Measurements from ENCODE around the gene REN.
A peak's percentile ranks its signal among the peaks of the same experiment; 100 is the strongest.

The REN gene

DNA sequence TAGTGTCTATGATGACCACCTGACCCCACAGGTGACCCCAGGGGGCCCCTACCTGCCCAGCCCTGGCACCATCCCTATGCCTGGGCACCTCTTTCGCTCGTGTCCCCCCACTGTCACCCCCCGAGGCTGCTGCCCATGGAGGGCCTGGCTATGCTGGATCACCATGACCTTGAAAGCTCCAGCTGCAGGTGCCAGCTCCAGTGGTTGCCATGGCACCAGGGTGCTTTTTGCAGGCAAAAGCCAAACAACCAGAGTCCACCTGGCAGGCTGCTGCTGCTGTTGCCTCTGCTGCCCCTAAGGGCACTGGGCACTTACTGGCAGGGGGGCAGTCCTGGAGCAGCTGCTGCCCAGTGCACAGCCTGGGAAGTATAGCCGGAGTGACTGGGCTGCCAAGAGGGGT lies 36.0 kb downstream of the REN start:
- Histone ChIP-seq H3K36me3 (ENCODE audit: insufficient read depth, low read length) (peaks cover 39% of the 10 kb centered on the region), H3K9me3 (ENCODE audit: insufficient read depth, low read depth, low read length) (no peaks in the 10 kb centered on the region), H3K4me1 (ENCODE audit: insufficient read depth, low read length) (peaks cover 9% of the 10 kb centered on the region), H3K27me3 (ENCODE audit: insufficient read depth, low read length) (no peaks in the 10 kb centered on the region), H3K27ac (ENCODE audit: low read depth, low read length) (no peak overlapping the region), H3K4me3 (ENCODE audit: low read length) (no peak overlapping the region), H3K9ac (ENCODE audit: low read depth, low read length) (no peak overlapping the region)
- 88% methylated on average over 4 of the region's 4 CpGs for WGBS

DNA sequence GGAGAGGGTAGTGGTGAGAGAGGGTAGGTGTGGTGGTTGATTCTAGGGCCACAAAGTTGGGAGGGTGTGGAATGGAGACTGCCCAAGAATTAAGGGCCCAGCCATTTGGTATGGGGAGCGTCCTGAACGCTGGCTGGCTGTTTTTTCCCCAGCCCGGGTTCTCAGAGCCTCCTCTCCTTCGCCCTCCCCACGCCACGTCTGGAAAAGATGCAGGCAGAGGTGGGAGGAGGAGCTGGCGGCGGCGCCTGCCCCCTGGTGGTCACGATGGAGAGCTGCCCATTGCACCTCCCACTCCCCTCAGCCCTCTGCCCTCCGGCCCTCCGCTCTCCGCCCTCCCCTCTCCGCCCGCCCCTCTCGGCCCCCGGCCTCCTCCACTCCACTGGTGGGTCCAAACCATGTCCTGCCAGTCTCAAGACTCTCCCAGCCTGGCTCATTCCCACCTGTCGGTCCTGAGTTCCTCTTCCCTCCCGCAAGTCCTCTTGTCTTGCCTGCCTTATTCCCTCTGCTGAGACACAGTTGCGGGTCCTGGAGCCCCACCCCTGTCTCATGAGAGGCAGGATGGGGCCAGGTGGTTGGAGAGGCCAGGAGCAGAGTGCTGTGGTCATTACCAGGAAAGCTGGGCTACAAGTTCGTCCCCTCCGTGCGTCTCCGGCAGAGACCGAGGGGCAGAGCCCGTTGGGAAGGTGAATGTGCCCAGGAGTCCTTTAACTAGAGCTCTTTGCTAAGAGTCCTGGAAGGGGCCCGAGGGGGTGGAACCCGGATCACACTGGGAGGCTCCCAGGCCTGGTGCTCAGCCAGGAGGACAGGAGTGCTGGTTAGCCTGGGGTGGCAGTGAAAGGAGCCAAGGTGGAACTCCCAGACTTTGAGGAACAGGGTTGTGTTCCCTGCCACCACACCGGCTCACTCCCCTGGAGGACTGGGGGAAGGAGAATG lies 36.9 kb downstream of the REN start:
- Histone ChIP-seq H3K27me3 (ENCODE audit: insufficient read depth, low read length) (no peaks in the 10 kb centered on the region), H3K27ac (ENCODE audit: low read depth, low read length) (peak overlapping the region; percentile 51), H3K4me3 (ENCODE audit: low read length) (peak overlapping the region; percentile 39), H3K9ac (ENCODE audit: low read depth, low read length) (peak overlapping the region; percentile 30; the same call in 1 of the 2 replicates), H3K36me3 (ENCODE audit: insufficient read depth, low read length) (peaks cover 45% of the 10 kb centered on the region), H3K9me3 (ENCODE audit: insufficient read depth, low read depth, low read length) (no peaks in the 10 kb centered on the region), H3K4me1 (ENCODE audit: insufficient read depth, low read length) (peaks cover 9% of the 10 kb centered on the region)
- 38% methylated on average over 26 of the region's 29 CpGs for WGBS

DNA sequence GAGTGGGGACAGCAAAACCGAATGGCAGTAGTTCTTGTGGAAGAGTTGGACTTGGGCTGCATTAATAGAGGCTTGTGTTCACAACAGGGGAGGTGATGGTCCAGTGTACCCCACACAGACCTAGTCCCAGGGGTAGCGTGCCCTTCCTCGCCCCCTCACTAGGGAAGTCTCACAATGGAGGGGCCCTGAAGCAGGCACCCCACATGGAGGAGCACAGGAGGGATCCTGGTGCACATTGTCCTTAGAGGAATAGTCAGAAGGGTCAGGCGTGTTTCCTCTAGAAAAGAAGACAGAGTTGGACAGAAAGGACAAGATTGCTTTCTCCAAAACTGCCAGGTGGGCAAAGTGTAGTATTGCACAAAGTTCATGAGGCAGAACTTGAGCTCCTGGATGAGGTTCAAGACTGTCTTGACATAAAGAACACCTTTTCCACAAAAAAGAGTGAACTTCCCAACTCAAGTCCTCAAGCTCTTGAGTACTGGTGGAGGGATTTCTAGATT lies 37.6 kb downstream of the REN start:
- Histone ChIP-seq H3K9ac (ENCODE audit: low read depth, low read length) (no peak overlapping the region), H3K36me3 (ENCODE audit: insufficient read depth, low read length) (peaks cover 47% of the 10 kb centered on the region)

DNA sequence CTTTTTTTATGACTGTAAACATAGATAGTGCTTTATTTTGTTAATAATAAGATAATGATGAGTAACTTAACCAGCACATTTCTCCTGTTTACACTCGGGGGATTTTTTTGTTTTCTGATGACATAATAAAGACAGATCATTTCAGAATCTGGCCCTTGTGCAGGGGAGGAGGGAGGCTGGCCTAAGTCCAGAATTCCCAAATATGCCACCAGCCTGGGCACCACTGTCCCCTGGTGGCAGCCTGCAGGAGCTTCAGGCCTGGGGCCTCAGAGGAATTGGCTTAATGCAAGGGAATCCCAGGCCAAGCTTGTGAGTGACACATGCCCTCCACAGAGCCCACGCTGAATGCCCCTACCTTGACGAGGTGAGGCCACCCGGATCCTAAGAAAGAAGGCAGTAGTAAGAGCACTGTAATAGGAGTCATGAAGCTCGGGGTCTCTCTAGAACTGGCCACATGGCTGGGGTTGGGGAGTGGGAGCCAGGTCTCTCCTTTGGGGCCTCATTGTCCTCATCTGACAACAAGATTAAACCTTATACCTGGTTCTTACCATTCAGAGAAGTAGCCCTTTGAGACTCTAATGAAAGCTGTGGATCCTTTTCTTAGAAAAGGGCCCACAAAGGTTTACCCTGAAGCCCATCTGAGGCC lies 38.4 kb downstream of the REN start:
- no peak overlapping the region for H3K27ac ChIP-seq (ENCODE audit: low read depth, low read length)
- no peaks in the 10 kb centered on the region for H3K9me3 ChIP-seq (ENCODE audit: insufficient read depth, low read depth, low read length)
- peaks cover 14% of the 10 kb centered on the region for H3K4me1 ChIP-seq (ENCODE audit: insufficient read depth, low read length)
- H3K9ac ChIP-seq (ENCODE audit: low read depth, low read length), result no peak overlapping the region
- peaks cover 54% of the 10 kb centered on the region for H3K36me3 ChIP-seq (ENCODE audit: insufficient read depth, low read length)
- 85% methylated on average over 5 of the region's 5 CpGs for WGBS
- H3K27me3 ChIP-seq (ENCODE audit: insufficient read depth, low read length), result no peaks in the 10 kb centered on the region
- no peak overlapping the region for H3K4me3 ChIP-seq (ENCODE audit: low read length)

More for the DNA sequence above, 37.6 kb downstream of the REN start:
- Histone ChIP-seq H3K4me3 (ENCODE audit: low read length) (no peak overlapping the region), H3K27me3 (ENCODE audit: insufficient read depth, low read length) (no peaks in the 10 kb centered on the region), H3K27ac (ENCODE audit: low read depth, low read length) (0 out of 2 replicates have a peak overlapping the region, but pooled peaks have one; percentile 1), H3K9me3 (ENCODE audit: insufficient read depth, low read depth, low read length) (no peaks in the 10 kb centered on the region), H3K4me1 (ENCODE audit: insufficient read depth, low read length) (peaks cover 9% of the 10 kb centered on the region)
- WGBS, result 78% methylated on average over 4 of the region's 4 CpGs

DNA sequence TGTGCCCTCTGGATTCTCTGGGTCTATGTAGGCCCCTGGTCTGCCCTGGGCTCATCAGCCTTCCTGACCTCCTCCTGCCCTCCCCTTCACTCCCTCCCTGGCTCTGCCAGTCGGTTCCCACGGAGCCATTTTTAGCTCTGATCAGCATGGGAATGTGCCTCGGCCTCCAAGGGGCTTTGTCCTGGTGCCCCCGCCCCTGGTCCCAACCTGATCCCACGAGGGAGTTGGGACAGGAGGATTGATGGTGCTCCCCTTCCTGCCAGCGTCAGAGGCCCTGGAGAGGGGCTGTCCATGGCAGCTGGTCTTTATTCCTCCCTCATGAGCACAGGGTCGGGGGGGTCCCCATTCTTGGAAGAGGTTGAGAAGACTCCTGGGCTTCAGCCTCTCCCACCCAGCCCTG lies 39.2 kb downstream of the REN start:
- WGBS, result 67% methylated on average over 7 of the region's 7 CpGs
- H3K9ac ChIP-seq (ENCODE audit: low read depth, low read length), result no peak overlapping the region
- H3K9me3 ChIP-seq (ENCODE audit: insufficient read depth, low read depth, low read length), result no peaks in the 10 kb centered on the region
- peaks cover 60% of the 10 kb centered on the region for H3K36me3 ChIP-seq (ENCODE audit: insufficient read depth, low read length)
- H3K27me3 ChIP-seq (ENCODE audit: insufficient read depth, low read length), result no peaks in the 10 kb centered on the region
- H3K4me3 ChIP-seq (ENCODE audit: low read length), result no peak overlapping the region
- H3K4me1 ChIP-seq (ENCODE audit: insufficient read depth, low read length), result peaks cover 14% of the 10 kb centered on the region
- H3K27ac ChIP-seq (ENCODE audit: low read depth, low read length), result no peak overlapping the region

DNA sequence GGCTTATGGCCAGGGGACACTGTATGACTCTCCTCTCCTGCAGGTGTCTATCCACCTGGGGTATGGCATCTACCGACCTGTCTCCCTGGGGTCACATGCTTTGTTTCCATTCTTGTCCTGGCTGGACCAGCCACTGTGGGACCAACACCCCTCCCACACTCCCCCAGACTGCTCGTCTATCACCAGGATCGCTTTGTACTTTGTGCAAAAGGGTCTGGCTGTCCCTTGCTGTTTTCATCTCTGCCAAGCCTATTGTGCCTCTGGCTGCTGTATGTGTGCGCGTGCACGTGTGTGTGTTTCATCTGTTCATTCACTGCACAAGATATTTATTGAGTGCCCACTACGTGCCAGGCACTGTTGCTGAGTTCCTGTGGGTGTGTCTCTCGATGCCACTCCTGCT lies 39.8 kb downstream of the REN start:
- 93% methylated on average over 8 of the region's 8 CpGs for WGBS
- H3K4me1 ChIP-seq (ENCODE audit: insufficient read depth, low read length), result peaks cover 14% of the 10 kb centered on the region
- H3K27me3 ChIP-seq (ENCODE audit: insufficient read depth, low read length), result no peaks in the 10 kb centered on the region
- H3K27ac ChIP-seq (ENCODE audit: low read depth, low read length), result no peak overlapping the region
- no peak overlapping the region for H3K4me3 ChIP-seq (ENCODE audit: low read length)
- peaks cover 66% of the 10 kb centered on the region for H3K36me3 ChIP-seq (ENCODE audit: insufficient read depth, low read length)
- H3K9me3 ChIP-seq (ENCODE audit: insufficient read depth, low read depth, low read length), result no peaks in the 10 kb centered on the region
- no peak overlapping the region for H3K9ac ChIP-seq (ENCODE audit: low read depth, low read length)

DNA sequence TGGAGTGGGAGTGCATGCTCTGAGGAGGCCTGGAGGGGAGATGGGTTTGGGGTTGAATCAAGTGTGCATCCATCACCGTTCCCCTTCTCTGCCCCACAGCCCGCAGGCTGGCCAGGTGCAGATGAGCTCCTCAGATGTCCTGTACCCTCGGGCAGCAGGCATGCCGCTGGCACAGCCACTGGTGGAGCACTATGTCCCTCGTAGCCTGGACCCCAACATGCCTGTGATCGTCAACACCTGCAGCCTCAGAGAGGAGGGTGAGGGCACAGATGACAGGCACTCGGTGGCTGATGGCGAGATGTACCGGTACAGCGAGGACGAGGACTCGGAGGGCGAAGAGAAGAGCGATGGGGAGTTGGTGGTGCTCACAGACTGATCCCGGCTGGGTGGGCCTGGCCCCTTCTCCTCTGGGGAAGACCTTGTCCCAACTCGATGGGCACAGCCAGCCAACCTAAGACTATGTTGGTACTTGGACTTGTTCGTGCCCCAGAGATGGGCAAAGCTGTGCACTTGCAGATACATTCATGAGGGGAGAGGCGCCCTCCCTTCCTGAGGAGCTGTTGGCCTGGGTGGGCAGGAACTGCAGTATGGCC lies 40.3 kb downstream of the REN start:
- Histone ChIP-seq H3K9me3 (ENCODE audit: insufficient read depth, low read depth, low read length) (no peaks in the 10 kb centered on the region), H3K9ac (ENCODE audit: low read depth, low read length) (no peak overlapping the region), H3K36me3 (ENCODE audit: insufficient read depth, low read length) (peaks cover 69% of the 10 kb centered on the region), H3K4me1 (ENCODE audit: insufficient read depth, low read length) (peaks cover 14% of the 10 kb centered on the region), H3K4me3 (ENCODE audit: low read length) (no peak overlapping the region), H3K27me3 (ENCODE audit: insufficient read depth, low read length) (no peaks in the 10 kb centered on the region), H3K27ac (ENCODE audit: low read depth, low read length) (no peak overlapping the region)
- 93% methylated on average over 18 of the region's 18 CpGs for WGBS

DNA sequence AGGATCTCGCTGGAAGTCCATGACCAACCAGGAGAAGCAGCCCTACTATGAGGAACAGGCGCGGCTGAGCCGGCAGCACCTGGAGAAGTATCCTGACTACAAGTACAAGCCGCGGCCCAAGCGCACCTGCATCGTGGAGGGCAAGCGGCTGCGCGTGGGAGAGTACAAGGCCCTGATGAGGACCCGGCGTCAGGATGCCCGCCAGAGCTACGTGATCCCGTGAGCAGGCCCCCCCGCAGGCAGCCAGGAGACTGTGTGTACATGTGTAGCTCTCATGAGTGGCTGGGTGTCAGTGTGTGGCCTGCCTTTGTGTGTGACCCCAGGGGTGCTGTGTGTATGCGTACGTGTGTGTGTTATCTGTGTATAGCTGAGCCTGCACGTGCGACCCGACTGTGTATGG lies 41.5 kb downstream of the REN start:
- H3K4me1 ChIP-seq (ENCODE audit: insufficient read depth, low read length), result peaks cover 13% of the 10 kb centered on the region; the same call in 1 of the 2 replicates
- no peak overlapping the region for H3K4me3 ChIP-seq (ENCODE audit: low read length)
- H3K9ac ChIP-seq (ENCODE audit: low read depth, low read length), result no peak overlapping the region
- H3K27me3 ChIP-seq (ENCODE audit: insufficient read depth, low read length), result no peaks in the 10 kb centered on the region
- no peaks in the 10 kb centered on the region for H3K9me3 ChIP-seq (ENCODE audit: insufficient read depth, low read depth, low read length)
- H3K27ac ChIP-seq (ENCODE audit: low read depth, low read length), result no peak overlapping the region
- peaks cover 80% of the 10 kb centered on the region for H3K36me3 ChIP-seq (ENCODE audit: insufficient read depth, low read length)
- WGBS, result 98% methylated on average over 22 of the region's 22 CpGs

DNA sequence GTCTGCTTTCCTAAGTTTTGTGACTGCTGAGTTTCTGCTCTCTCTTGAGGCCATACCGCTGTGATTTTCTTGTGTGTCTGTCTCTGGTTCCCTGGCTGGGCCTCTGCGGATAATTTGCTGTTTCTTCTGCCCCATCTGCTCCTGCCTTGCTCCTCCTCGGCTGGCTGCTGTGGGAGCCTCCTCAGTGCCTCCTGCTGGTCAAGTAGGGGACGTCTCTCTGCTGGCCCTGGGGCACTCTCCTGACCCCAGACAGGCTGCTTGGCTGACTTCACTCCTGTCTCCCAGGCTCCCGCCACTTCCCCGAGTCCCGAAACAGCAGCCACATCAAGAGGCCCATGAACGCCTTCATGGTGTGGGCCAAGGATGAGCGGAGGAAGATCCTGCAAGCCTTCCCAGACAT lies 42.8 kb downstream of the REN start:
- no peak overlapping the region for H3K9ac ChIP-seq (ENCODE audit: low read depth, low read length)
- H3K9me3 ChIP-seq (ENCODE audit: insufficient read depth, low read depth, low read length), result no peaks in the 10 kb centered on the region
- no peaks in the 10 kb centered on the region for H3K27me3 ChIP-seq (ENCODE audit: insufficient read depth, low read length)
- 0 out of 2 replicates have a peak, but pooled peaks cover 5% of the 10 kb centered on the region for H3K4me1 ChIP-seq (ENCODE audit: insufficient read depth, low read length)
- peaks cover 90% of the 10 kb centered on the region for H3K36me3 ChIP-seq (ENCODE audit: insufficient read depth, low read length)
- H3K27ac ChIP-seq (ENCODE audit: low read depth, low read length), result no peak overlapping the region
- 80% methylated on average over 9 of the region's 9 CpGs for WGBS
- no peak overlapping the region for H3K4me3 ChIP-seq (ENCODE audit: low read length)

DNA sequence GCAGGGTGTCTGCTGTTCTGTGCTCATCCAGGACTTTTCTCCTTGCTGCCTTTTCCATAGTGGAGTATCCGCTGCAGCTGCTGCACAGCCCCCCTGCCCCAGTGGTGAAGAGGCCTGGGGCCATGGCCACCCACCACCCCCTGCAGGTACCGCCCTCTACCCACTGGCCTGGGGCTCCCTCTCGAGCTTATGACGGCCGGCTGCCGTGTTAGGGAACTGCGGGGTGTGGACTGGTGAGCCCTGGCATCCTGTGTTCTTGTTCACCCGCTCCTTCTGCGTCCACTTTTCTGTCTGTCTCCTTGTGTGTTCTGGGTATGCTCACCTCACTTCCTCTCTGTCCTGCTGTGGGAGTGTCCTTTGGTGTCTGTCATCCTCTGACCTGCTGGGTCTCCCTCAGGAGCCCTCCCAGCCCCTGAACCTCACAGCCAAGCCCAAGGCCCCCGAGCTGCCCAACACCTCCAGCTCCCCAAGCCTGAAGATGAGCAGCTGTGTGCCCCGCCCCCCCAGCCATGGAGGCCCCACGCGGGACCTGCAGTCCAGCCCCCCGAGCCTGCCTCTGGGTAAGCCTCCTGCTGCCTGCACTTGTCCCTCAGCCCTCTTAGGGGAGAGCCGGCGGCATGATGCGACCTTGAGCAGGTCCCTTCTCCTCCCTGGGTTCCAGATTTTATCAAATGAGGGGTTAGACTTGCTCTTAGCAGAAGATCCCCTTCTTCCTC lies 44.1 kb downstream of the REN start:
- 0 out of 2 replicates have a peak, but pooled peaks cover 5% of the 10 kb centered on the region for H3K4me1 ChIP-seq (ENCODE audit: insufficient read depth, low read length)
- H3K27me3 ChIP-seq (ENCODE audit: insufficient read depth, low read length), result no peaks in the 10 kb centered on the region
- 93% methylated on average over 17 of the region's 17 CpGs for WGBS
- H3K27ac ChIP-seq (ENCODE audit: low read depth, low read length), result no peak overlapping the region
- no peak overlapping the region for H3K9ac ChIP-seq (ENCODE audit: low read depth, low read length)
- peaks cover 93% of the 10 kb centered on the region for H3K36me3 ChIP-seq (ENCODE audit: insufficient read depth, low read length)
- H3K4me3 ChIP-seq (ENCODE audit: low read length), result no peak overlapping the region
- H3K9me3 ChIP-seq (ENCODE audit: insufficient read depth, low read depth, low read length), result no peaks in the 10 kb centered on the region

Measured in HUES64 (cell line).